ENCODE data around the gene WNK1.
"Not testable (repeated sequence)": the region's sequence is repeated elsewhere in the genome, so short reads cannot be mapped to it uniquely, and the experiment has no call there.

WNK1 gene

DNA sequence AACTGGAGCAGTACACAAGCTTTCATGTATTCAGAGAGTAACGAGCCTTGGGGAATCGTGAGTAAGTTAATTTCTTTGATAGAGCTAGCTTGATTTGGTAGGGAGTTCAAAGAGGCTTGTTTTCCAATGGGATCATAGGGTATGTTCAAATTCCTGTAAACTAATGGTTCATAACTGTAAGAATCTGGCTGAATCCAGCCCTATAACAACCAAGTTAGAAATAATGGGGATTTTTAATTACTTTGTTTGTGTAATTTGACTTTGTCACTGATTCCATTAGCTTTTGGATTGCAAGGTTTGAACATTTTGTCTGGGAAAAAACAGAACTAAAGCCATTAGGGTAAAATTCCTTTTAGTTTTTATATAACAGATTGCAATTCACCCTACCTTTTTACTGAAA, 94.0 kb downstream of the WNK1 start:
- H3K4me3 ChIP-seq (replicated peaks; ENCODE audit: low read depth, low read length): no peak overlapping the region
- no peaks in the 10 kb centered on the region; the same call in 1 of the 2 replicates for H3K36me3 ChIP-seq (ENCODE audit: control insufficient read depth, insufficient read depth, low read length)
- no peaks in the 10 kb centered on the region for H3K27me3 ChIP-seq (replicated peaks; ENCODE audit: control insufficient read depth, insufficient read depth, low read length)
- no peak for DNase-seq (ENCODE audit: extremely low read depth, insufficient read length)
- no peak for TF ChIP-seq CTCF (IDR thresholded peaks at IDR 0.05; ENCODE audit: insufficient read depth, low read length, poor library complexity, severe bottlenecking)

DNA sequence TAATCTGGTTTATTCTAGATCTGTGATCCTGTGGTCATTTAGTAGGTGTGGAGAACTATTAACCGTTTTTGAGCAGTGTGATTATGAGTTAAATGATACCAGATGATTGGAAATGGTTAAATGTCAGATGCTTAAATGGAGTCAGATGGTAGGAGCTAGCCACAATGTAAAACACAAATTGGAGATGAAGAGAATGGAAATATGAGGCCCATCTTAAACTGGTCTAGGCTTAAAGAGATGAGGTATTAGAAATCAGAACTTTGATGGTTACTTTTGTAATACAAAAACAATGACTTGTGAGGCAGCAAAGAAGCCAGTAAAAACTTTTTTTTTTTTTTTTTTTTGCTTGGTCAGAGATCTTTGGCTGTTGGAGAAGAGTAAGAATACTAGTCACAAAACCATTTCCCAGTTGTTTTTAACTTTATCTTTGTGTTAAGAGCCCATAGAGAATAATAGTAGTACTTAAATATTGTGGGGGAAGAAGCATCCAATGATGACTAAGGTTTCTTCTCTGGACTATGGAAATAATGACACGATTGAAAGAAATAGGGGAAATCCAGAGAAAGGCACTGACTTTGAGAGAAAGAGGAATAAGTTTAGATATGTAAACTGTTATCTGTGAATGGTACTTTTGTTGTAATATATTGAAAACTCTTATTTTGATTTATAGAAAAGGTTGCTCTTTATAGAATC, 95.9 kb downstream of the WNK1 start:
- no peak for TF ChIP-seq CTCF (IDR thresholded peaks at IDR 0.05; ENCODE audit: insufficient read depth, low read length, poor library complexity, severe bottlenecking)
- H3K36me3 ChIP-seq (ENCODE audit: control insufficient read depth, insufficient read depth, low read length): no peaks in the 10 kb centered on the region
- H3K4me3 ChIP-seq (replicated peaks; ENCODE audit: low read depth, low read length): no peak overlapping the region
- no peaks in the 10 kb centered on the region for H3K27me3 ChIP-seq (replicated peaks; ENCODE audit: control insufficient read depth, insufficient read depth, low read length)
- DNase-seq (ENCODE audit: extremely low read depth, insufficient read length): no peak

- no peaks in the 10 kb centered on the region; the same call in 1 of the 2 replicates for H3K36me3 ChIP-seq (ENCODE audit: control insufficient read depth, insufficient read depth, low read length)
- H3K27me3 ChIP-seq (replicated peaks; ENCODE audit: control insufficient read depth, insufficient read depth, low read length): no peaks in the 10 kb centered on the region
- H3K4me3 ChIP-seq (replicated peaks; ENCODE audit: low read depth, low read length): no peak overlapping the region
- TF ChIP-seq CTCF (IDR thresholded peaks at IDR 0.05; ENCODE audit: insufficient read depth, low read length, poor library complexity, severe bottlenecking): no peak
- no peak for DNase-seq (ENCODE audit: extremely low read depth, insufficient read length)
Observed at GRCh38 chr12:848882-849527, 96.6 kb downstream of the WNK1 start.

- DNase-seq (ENCODE audit: extremely low read depth, insufficient read length); H3K27me3 ChIP-seq (replicated peaks; ENCODE audit: control insufficient read depth, insufficient read depth, low read length); H3K4me3 ChIP-seq (replicated peaks; ENCODE audit: low read depth, low read length); H3K36me3 ChIP-seq (ENCODE audit: control insufficient read depth, insufficient read depth, low read length): not testable (repeated sequence)
Observed at GRCh38 chr12:849733-850437, 97.5 kb downstream of the WNK1 start.

- Histone ChIP-seq H3K4me3 (replicated peaks; ENCODE audit: low read depth, low read length) (no peak overlapping the region), H3K27me3 (replicated peaks; ENCODE audit: control insufficient read depth, insufficient read depth, low read length) (no peaks in the 10 kb centered on the region), H3K36me3 (ENCODE audit: control insufficient read depth, insufficient read depth, low read length) (no peaks in the 10 kb centered on the region; the same call in 1 of the 2 replicates)
- no peak for TF ChIP-seq CTCF (IDR thresholded peaks at IDR 0.05; ENCODE audit: insufficient read depth, low read length, poor library complexity, severe bottlenecking)
- DNase-seq (ENCODE audit: extremely low read depth, insufficient read length): no peak
Observed at GRCh38 chr12:851343-851742, 99.0 kb downstream of the WNK1 start.

DNA sequence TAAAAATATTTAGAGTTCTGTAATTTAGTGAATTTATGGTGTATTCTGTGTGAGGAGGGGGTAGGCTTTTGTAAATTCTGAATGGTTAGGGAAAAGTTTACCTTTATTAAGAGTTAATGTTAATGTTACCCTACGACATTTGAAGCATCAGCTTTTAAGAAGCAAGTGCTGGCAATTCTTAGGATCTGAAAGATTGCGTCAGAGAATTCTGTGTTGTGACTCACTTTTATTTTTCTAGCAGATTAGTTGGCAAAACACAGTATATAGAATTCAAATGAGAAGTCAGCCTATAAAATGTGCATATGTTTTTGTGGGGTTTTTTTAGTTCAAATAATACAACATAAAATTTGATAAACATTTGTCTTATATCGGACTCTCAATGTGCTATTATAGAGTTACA, 99.5 kb downstream of the WNK1 start:
- H3K36me3 ChIP-seq (ENCODE audit: control insufficient read depth, insufficient read depth, low read length): no peaks in the 10 kb centered on the region; the same call in 1 of the 2 replicates
- no peak for DNase-seq (ENCODE audit: extremely low read depth, insufficient read length)
- TF ChIP-seq CTCF (IDR thresholded peaks at IDR 0.05; ENCODE audit: insufficient read depth, low read length, poor library complexity, severe bottlenecking): no peak
- no peak overlapping the region for H3K4me3 ChIP-seq (replicated peaks; ENCODE audit: low read depth, low read length)
- H3K27me3 ChIP-seq (replicated peaks; ENCODE audit: control insufficient read depth, insufficient read depth, low read length): no peaks in the 10 kb centered on the region
